Progenitor cell of endocrine pancreas (in vitro differentiated cells): ENCODE data around the gene CFAP221. TPM values are rescaled to one million over a fixed set of nuclear protein-coding genes. Genes with fewer than 3 reads are reported as not detected.

Experiments used
- DNase-seq: peaks from one replicate; pipeline ENCODE4 v3.0.0; 2021; ENCODE audit warnings: low spot score; ENCODE audit not compliant: unreplicated experiment
- H3K27ac Mint-ChIP-seq: 2 replicates; pipeline ENCODE4 v1.8.0; 2021; ENCODE audit warnings: mild to moderate bottlenecking, moderate library complexity, mixed read lengths
- H3K27me3 Mint-ChIP-seq: 2 replicates; pipeline ENCODE4 v1.8.0; 2021; ENCODE audit warnings: mixed read lengths
- H3K36me3 Mint-ChIP-seq: 2 replicates; pipeline ENCODE4 v1.8.0; 2022; ENCODE audit warnings: mixed read lengths; ENCODE audit not compliant: insufficient read depth
- H3K4me1 Mint-ChIP-seq: 2 replicates; pipeline ENCODE4 v1.8.0; 2021; ENCODE audit warnings: low read depth, mixed read lengths
- H3K4me3 Mint-ChIP-seq: 2 replicates; pipeline ENCODE4 v1.8.0; 2021; ENCODE audit warnings: low read depth, mild to moderate bottlenecking, moderate library complexity, mixed read lengths
- H3K9me3 Mint-ChIP-seq: 2 replicates; pipeline ENCODE4 v1.8.0; 2021; ENCODE audit warnings: low read depth, mixed read lengths
- total RNA-seq: library from RNA; stranded (reverse); gene quantifications from 2 replicates; pipeline ENCODE4 v1.2.1, GENCODE V29; 2021
- TF ChIP-seq, protein P1 (sequence below): fragments of 200-600 bp; sonication (generic); IDR thresholded peaks from one replicate; pipeline ENCODE4 v1.5.0; 2021; ENCODE audit warnings: antibody characterized with exemption, mild to moderate bottlenecking; ENCODE audit not compliant: unreplicated experiment

The CFAP221 gene
- total RNA-seq, 1 donor from 2014 or later, result 33.0 TPM

DNA sequence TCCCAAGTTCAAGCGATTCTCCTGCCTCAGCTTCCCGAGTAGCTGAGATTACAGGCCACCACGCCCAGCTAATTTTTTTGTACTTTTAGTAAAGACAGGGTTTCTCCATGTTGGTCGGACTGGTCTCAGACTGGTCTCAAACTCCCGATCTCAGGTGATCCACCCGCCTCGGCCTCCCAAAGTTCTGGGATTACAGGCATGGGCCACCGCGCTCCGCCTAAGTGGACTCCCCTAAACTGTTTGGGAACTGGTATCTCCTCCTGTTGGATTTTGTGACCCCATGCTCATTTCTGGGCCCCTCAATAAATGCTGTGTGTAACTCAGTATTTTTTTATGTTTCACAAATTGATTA is 25.2 kb upstream of the CFAP221 start:
- Mint-ChIP-seq H3K27me3 (peaks cover 38% of the 10 kb centered on the region), H3K9me3 (peaks cover 4% of the 10 kb centered on the region), H3K4me1 (peaks cover 12% of the 10 kb centered on the region), H3K36me3 (peaks cover 28% of the 10 kb centered on the region), H3K27ac (no peak overlapping the region), H3K4me3 (no peak overlapping the region)
- DNase-seq, result no peak
- TF ChIP-seq, protein P1, sequence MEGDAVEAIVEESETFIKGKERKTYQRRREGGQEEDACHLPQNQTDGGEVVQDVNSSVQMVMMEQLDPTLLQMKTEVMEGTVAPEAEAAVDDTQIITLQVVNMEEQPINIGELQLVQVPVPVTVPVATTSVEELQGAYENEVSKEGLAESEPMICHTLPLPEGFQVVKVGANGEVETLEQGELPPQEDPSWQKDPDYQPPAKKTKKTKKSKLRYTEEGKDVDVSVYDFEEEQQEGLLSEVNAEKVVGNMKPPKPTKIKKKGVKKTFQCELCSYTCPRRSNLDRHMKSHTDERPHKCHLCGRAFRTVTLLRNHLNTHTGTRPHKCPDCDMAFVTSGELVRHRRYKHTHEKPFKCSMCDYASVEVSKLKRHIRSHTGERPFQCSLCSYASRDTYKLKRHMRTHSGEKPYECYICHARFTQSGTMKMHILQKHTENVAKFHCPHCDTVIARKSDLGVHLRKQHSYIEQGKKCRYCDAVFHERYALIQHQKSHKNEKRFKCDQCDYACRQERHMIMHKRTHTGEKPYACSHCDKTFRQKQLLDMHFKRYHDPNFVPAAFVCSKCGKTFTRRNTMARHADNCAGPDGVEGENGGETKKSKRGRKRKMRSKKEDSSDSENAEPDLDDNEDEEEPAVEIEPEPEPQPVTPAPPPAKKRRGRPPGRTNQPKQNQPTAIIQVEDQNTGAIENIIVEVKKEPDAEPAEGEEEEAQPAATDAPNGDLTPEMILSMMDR, result no peak

DNA sequence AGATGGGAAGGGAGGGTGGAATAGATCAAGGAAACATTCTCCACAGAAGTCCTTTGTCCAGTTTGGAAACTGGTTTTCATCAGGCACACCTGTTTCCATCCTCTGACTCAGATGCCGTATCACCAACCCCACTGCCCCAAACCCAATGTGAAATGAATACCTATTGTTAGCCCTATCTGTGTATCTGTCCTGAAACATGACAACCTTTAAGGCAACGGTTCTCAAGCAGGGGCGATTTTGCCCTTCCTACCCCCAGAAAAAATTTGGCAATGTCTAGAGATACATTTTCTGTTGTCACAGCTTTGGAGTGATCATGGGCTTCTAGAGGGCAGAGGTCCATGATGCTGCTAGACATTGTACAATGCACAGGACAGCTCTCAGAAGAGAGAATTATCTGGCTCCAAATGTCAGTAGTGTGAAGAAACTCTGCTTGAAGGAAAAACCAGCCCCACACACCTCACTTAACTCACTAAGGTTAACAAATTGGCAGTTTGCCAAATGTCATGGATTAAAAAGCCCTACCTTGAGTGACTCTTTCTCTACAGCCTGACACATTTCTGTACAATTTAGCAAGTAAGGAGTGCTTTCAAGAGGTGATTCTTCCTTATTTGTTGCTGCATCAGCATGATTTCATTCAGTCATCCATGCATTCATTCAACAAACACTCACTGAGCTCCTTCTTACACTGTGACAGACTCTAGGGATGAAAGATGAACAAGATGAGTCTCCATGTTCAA is 23.4 kb upstream of the CFAP221 start:
- TF ChIP-seq, protein P1, result no peak
- no peak for DNase-seq
- Mint-ChIP-seq H3K9me3 (peaks cover 4% of the 10 kb centered on the region), H3K36me3 (peaks cover 18% of the 10 kb centered on the region), H3K27me3 (peaks cover 52% of the 10 kb centered on the region), H3K4me3 (no peak overlapping the region), H3K4me1 (peaks cover 12% of the 10 kb centered on the region), H3K27ac (no peak overlapping the region)

DNA sequence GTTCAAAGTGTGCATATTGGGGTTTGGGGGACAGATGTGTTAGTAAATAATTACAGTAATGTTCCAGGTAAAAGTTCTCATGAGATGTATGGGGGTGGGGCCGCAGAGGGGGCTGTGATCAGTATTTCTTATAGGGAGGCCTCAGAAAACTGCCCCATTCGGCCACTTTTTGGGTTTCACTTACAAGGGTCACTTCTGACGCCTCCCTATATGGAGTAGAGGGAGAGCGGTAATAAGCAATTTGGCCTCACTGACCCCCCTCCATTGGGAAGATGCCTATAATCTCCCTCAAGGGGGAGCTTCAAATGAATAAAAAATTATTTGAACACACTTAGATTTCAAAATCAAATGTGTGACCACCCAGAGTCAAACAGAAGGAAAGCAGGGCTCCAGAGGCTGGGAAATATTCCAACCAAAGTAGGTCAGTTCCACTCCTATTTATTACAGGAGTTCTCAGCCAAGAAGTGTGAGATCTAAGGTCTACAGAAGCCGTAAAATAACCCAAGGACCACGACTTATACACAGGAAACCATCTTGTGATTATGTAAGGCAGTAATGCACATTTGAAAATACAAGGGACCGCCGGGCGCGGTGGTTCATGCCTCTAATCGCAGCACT is 22.7 kb upstream of the CFAP221 start:
- H3K27ac Mint-ChIP-seq, result no peak overlapping the region
- H3K9me3 Mint-ChIP-seq, result no peaks in the 10 kb centered on the region
- H3K4me3 Mint-ChIP-seq, result no peak overlapping the region
- H3K27me3 Mint-ChIP-seq, result peaks cover 57% of the 10 kb centered on the region
- TF ChIP-seq, protein P1, result no peak
- peaks cover 13% of the 10 kb centered on the region for H3K36me3 Mint-ChIP-seq
- peaks cover 12% of the 10 kb centered on the region for H3K4me1 Mint-ChIP-seq
- no peak for DNase-seq

DNA sequence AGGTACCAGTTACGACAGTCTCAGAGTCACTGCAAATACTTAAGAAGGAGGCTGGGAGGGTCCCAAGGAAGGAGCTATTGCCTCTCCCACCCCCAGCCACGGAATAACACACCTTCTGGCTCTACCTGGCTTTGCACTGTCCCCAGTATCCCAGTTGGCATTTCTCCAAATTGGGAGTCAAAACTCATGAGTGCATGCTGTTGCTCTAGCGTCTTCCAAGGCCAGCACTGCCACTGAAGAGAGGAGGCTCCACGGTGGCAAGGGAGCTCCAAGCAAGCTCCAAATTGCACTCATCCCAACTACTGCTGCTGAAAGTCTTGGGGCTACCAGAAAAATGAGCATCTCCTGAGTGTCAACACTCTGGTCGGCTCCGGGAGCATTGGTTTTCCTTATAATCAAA is 21.6 kb upstream of the CFAP221 start:
- TF ChIP-seq, protein P1, result no peak
- Mint-ChIP-seq H3K27me3 (peaks cover 65% of the 10 kb centered on the region), H3K4me1 (peaks cover 16% of the 10 kb centered on the region), H3K36me3 (peaks cover 10% of the 10 kb centered on the region), H3K4me3 (peak overlapping the region; percentile 79), H3K27ac (no peak overlapping the region), H3K9me3 (no peaks in the 10 kb centered on the region)
- no peak for DNase-seq

DNA sequence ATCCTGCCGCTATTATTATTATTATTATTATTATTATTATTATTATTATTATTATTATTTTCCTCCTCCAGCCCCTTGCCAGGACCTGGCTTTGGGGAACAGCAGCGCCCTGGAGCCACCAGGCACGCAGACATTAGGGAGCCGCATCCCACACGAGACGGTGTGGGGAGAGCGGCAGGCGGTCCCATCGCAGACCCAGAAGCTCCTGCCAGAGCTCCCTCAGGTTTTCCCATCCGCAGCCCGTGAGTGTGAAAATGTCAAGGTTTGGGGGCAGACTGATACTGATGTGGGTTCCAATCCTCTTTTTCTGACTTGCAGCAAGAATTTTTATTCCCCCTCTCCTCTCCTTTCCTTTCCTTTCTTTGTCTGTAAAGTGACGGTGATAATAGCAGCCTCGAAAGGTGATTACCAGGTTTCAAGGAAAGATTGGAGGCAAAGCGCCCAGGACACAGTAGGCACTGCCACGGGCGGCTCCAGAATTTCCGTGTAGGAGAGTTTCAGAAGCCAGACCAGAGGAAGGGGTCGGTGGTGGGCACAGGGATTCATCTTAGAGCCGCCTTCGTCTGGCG is 20.8 kb upstream of the CFAP221 start:
- peak overlapping the region; percentile 46 for H3K27ac Mint-ChIP-seq

More for the DNA sequence above, 20.8 kb upstream of the CFAP221 start:
- Mint-ChIP-seq H3K9me3 (no peaks in the 10 kb centered on the region), H3K4me1 (peaks cover 20% of the 10 kb centered on the region), H3K27me3 (peaks cover 71% of the 10 kb centered on the region), H3K36me3 (peaks cover 5% of the 10 kb centered on the region), H3K4me3 (peak overlapping the region; percentile 79)
- TF ChIP-seq, protein P1, result no peak
- no peak for DNase-seq
